ENCODE results near the gene IL1R2. TPM values are rescaled to one million over a fixed set of nuclear protein-coding genes. Genes with fewer than 3 reads are reported as not detected.

IL1R2 gene
- total and polyA plus RNA-seq, 4 donors: 1.1 TPM; not detected in 3

DNA sequence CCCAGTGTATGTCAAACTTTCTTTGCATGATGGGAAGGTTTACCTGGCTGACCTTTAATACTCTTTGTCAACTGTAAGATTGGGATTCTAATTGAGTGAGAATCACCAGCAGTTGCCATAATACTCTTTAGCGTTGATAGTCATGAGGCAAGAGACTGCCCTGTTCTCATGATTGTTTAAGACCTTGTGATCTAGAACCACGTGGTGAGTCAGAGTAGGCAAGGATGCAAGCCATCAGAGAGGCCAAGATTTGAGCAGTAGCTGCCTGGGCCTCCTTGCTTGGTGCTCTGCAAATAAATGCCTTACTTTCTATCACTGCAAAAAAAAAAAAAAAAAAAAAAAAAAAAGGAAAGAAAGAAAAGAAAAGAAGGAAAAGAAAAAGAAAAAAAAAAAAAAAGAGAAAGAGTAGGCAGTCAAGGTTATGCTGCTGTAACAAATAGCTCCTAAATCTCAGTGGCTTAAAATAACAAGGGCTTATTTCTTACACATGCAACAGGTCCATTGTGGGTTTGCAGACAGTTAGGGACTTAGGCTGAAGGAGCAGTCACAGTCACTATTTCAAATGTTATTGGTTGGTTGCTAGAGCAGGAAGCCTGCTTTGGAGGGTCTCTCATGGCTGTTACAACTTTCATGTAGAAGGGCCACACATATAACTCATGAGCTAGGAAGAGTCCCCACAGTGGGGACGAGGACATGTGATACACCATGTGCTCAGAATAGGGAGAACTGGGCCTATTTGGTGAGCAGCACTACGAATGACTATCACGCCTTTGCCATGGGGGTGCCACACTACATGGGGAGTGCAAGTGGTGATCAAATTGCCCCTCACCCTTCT, 21.7 kb downstream of the IL1R2 start:
- H3K4me1 ChIP-seq (ENCODE audit: control insufficient read depth, insufficient read depth, low read length): no peaks in the 10 kb centered on the region
- H3K4me3 ChIP-seq (ENCODE audit: low read depth, low read length): no peak overlapping the region
- H3K27me3 ChIP-seq (ENCODE audit: control insufficient read depth, insufficient read depth, low read length): no peaks in the 10 kb centered on the region
- no peaks in the 10 kb centered on the region for H3K36me3 ChIP-seq (ENCODE audit: control insufficient read depth, insufficient read depth, low read length)
- no peak for DNase-seq (ENCODE audit: low read depth in 4 of 6, low spot score in 6 of 6)
- 100% methylated on average over 2 of the region's 5 CpGs for WGBS (ENCODE audit: insufficient coverage)
- no peaks in the 10 kb centered on the region for H3K9me3 ChIP-seq (ENCODE audit: control insufficient read depth, insufficient read depth, low read length)
- no peak overlapping the region for H3K27ac ChIP-seq (ENCODE audit: low read depth, low read length)

GRCh38 chr2:102014041-102014345, 22.2 kb downstream of the IL1R2 start:
- DNase-seq (ENCODE audit: low read depth in 4 of 6, low spot score in 6 of 6): no peak
- Histone ChIP-seq H3K27me3 (ENCODE audit: control insufficient read depth, insufficient read depth, low read length) (no peaks in the 10 kb centered on the region), H3K36me3 (ENCODE audit: control insufficient read depth, insufficient read depth, low read length) (no peaks in the 10 kb centered on the region), H3K27ac (ENCODE audit: low read depth, low read length) (no peak overlapping the region), H3K4me1 (ENCODE audit: control insufficient read depth, insufficient read depth, low read length) (no peaks in the 10 kb centered on the region), H3K9me3 (ENCODE audit: control insufficient read depth, insufficient read depth, low read length) (no peaks in the 10 kb centered on the region), H3K4me3 (ENCODE audit: low read depth, low read length) (no peak overlapping the region)
- WGBS (ENCODE audit: insufficient coverage): no CpG with 5 or more reads among the region's 1 CpG

DNA sequence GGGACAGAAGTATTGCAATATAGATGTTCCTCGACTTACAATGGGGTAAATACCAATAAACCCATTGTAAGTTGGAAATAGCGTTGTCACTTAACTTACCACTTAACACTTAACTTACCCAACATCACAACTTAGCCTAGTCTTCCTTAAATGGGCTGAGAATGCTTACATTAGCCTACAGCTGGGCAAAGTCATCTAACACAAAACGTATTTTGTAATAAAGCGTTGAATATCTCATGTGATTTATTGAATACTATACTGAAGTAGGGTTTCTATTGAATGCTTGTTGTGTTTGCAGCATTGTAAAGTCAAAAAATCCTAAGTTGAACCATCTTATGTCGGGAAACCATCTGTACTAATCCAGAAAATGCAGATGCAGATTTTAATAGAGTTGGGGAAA, 23.6 kb downstream of the IL1R2 start:
- no peak overlapping the region for H3K4me3 ChIP-seq (ENCODE audit: low read depth, low read length)
- H3K4me1 ChIP-seq (ENCODE audit: control insufficient read depth, insufficient read depth, low read length): no peaks in the 10 kb centered on the region
- H3K36me3 ChIP-seq (ENCODE audit: control insufficient read depth, insufficient read depth, low read length): no peaks in the 10 kb centered on the region
- WGBS (ENCODE audit: insufficient coverage): no CpG with 5 or more reads among the region's 5 CpGs
- no peaks in the 10 kb centered on the region for H3K9me3 ChIP-seq (ENCODE audit: control insufficient read depth, insufficient read depth, low read length)
- no peaks in the 10 kb centered on the region for H3K27me3 ChIP-seq (ENCODE audit: control insufficient read depth, insufficient read depth, low read length)
- no peak overlapping the region for H3K27ac ChIP-seq (ENCODE audit: low read depth, low read length)
- DNase-seq (ENCODE audit: low read depth in 4 of 6, low spot score in 6 of 6): no peak

- no peak for DNase-seq (ENCODE audit: low read depth in 4 of 6, low spot score in 6 of 6)
- H3K9me3 ChIP-seq (ENCODE audit: control insufficient read depth, insufficient read depth, low read length): no peaks in the 10 kb centered on the region
- no peaks in the 10 kb centered on the region for H3K27me3 ChIP-seq (ENCODE audit: control insufficient read depth, insufficient read depth, low read length)
- H3K27ac ChIP-seq (ENCODE audit: low read depth, low read length): no peak overlapping the region
- H3K36me3 ChIP-seq (ENCODE audit: control insufficient read depth, insufficient read depth, low read length): no peaks in the 10 kb centered on the region
- H3K4me3 ChIP-seq (ENCODE audit: low read depth, low read length): no peak overlapping the region
- H3K4me1 ChIP-seq (ENCODE audit: control insufficient read depth, insufficient read depth, low read length): peaks cover 5% of the 10 kb centered on the region
- WGBS (ENCODE audit: insufficient coverage): no CpG with 5 or more reads among the region's 6 CpGs
These were observed 24.7 kb downstream of the IL1R2 start for GRCh38 chr2:102016399-102016955.

GRCh38 chr2:102018823-102019445, 27.2 kb downstream of the IL1R2 start:
- H3K4me3 ChIP-seq (ENCODE audit: low read depth, low read length): no peak overlapping the region
- no peak for DNase-seq (ENCODE audit: low read depth in 4 of 6, low spot score in 6 of 6)
- no peaks in the 10 kb centered on the region for H3K27me3 ChIP-seq (ENCODE audit: control insufficient read depth, insufficient read depth, low read length)
- no peaks in the 10 kb centered on the region for H3K36me3 ChIP-seq (ENCODE audit: control insufficient read depth, insufficient read depth, low read length)
- H3K27ac ChIP-seq (ENCODE audit: low read depth, low read length): no peak overlapping the region
- H3K9me3 ChIP-seq (ENCODE audit: control insufficient read depth, insufficient read depth, low read length): no peaks in the 10 kb centered on the region
- 81% methylated on average over 3 of the region's 8 CpGs for WGBS (ENCODE audit: insufficient coverage)
- H3K4me1 ChIP-seq (ENCODE audit: control insufficient read depth, insufficient read depth, low read length): peaks cover 5% of the 10 kb centered on the region

GRCh38 chr2:102020596-102021170, 28.9 kb downstream of the IL1R2 start:
- Histone ChIP-seq H3K27ac (ENCODE audit: low read depth, low read length) (no peak overlapping the region), H3K9me3 (ENCODE audit: control insufficient read depth, insufficient read depth, low read length) (no peaks in the 10 kb centered on the region), H3K36me3 (ENCODE audit: control insufficient read depth, insufficient read depth, low read length) (no peaks in the 10 kb centered on the region), H3K27me3 (ENCODE audit: control insufficient read depth, insufficient read depth, low read length) (no peaks in the 10 kb centered on the region), H3K4me1 (ENCODE audit: control insufficient read depth, insufficient read depth, low read length) (peaks cover 5% of the 10 kb centered on the region), H3K4me3 (ENCODE audit: low read depth, low read length) (no peak overlapping the region)
- peak in 5 of 6 donors; percentile 42 to 86 (median 54) for DNase-seq (ENCODE audit: low read depth in 4 of 6, low spot score in 6 of 6)
- 17% methylated on average over 16 of the region's 18 CpGs for WGBS (ENCODE audit: insufficient coverage)

GRCh38 chr2:102021779-102022178, 30.0 kb downstream of the IL1R2 start:
- 57% methylated on average over 3 of the region's 6 CpGs for WGBS (ENCODE audit: insufficient coverage)
- H3K36me3 ChIP-seq (ENCODE audit: control insufficient read depth, insufficient read depth, low read length): no peaks in the 10 kb centered on the region
- H3K27me3 ChIP-seq (ENCODE audit: control insufficient read depth, insufficient read depth, low read length): no peaks in the 10 kb centered on the region
- DNase-seq (ENCODE audit: low read depth in 4 of 6, low spot score in 6 of 6): peak in 1 of 6 donors; percentile 20
- H3K4me1 ChIP-seq (ENCODE audit: control insufficient read depth, insufficient read depth, low read length): peaks cover 5% of the 10 kb centered on the region
- H3K27ac ChIP-seq (ENCODE audit: low read depth, low read length): no peak overlapping the region
- H3K4me3 ChIP-seq (ENCODE audit: low read depth, low read length): no peak overlapping the region
- no peaks in the 10 kb centered on the region for H3K9me3 ChIP-seq (ENCODE audit: control insufficient read depth, insufficient read depth, low read length)

DNA sequence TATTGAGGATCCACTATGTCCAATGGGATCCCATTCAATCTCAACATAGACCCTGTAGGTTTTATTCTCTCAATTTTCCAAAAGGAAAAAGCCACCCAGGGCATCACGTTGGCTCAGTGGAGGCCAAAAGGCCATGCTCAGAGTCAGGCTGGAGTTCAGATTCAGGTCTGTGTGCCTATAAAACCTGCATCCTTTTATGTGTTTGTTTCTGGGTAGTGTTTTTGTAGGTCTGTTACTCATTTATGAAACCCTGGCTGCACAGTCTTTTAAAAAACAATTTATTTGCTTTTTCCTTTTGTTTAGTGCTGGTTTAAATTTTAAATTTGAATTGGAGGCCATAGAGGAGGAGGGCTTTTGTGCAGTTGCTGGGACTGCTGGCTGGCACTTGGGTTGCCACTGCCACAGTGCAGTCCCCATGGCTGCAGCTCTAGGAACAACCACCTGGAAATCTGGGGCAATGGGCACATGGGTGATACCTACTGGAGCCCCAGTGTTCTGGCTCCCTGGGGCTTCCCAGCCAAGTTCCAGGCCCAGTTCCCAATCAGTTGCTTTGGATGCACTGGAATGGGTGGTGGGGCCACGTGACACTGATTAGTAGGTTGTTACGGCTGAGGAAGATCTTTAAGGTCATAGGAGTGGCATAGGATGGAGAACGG, 31.3 kb downstream of the IL1R2 start:
- peaks cover 5% of the 10 kb centered on the region for H3K4me1 ChIP-seq (ENCODE audit: control insufficient read depth, insufficient read depth, low read length)
- WGBS (ENCODE audit: insufficient coverage): 80% methylated on average over 4 of the region's 4 CpGs
- DNase-seq (ENCODE audit: low read depth in 4 of 6, low spot score in 6 of 6): no peak
- no peaks in the 10 kb centered on the region for H3K36me3 ChIP-seq (ENCODE audit: control insufficient read depth, insufficient read depth, low read length)
- no peaks in the 10 kb centered on the region for H3K9me3 ChIP-seq (ENCODE audit: control insufficient read depth, insufficient read depth, low read length)
- no peak overlapping the region for H3K27ac ChIP-seq (ENCODE audit: low read depth, low read length)
- no peaks in the 10 kb centered on the region for H3K27me3 ChIP-seq (ENCODE audit: control insufficient read depth, insufficient read depth, low read length)
- no peak overlapping the region for H3K4me3 ChIP-seq (ENCODE audit: low read depth, low read length)

DNA sequence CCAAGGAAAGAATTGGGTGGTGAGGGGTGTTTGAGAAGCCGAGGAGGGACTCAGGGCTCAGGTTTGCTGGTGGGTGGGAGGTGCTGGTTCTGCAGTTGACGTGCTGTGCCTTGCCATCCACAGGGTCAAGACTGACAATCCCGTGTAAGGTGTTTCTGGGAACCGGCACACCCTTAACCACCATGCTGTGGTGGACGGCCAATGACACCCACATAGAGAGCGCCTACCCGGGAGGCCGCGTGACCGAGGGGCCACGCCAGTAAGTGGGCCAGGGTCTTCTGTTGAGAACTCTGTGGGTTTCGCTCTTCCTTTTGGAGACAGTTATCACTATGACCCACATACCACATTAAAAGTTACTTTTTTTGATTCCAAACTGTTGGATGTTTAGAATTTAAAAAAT, 32.6 kb downstream of the IL1R2 start:
- no peak for DNase-seq (ENCODE audit: low read depth in 4 of 6, low spot score in 6 of 6)
- Histone ChIP-seq H3K4me1 (ENCODE audit: control insufficient read depth, insufficient read depth, low read length) (peaks cover 5% of the 10 kb centered on the region), H3K36me3 (ENCODE audit: control insufficient read depth, insufficient read depth, low read length) (no peaks in the 10 kb centered on the region), H3K27ac (ENCODE audit: low read depth, low read length) (no peak overlapping the region), H3K9me3 (ENCODE audit: control insufficient read depth, insufficient read depth, low read length) (no peaks in the 10 kb centered on the region), H3K4me3 (ENCODE audit: low read depth, low read length) (no peak overlapping the region), H3K27me3 (ENCODE audit: control insufficient read depth, insufficient read depth, low read length) (no peaks in the 10 kb centered on the region)
- over 99% methylated on average over 11 of the region's 12 CpGs for WGBS (ENCODE audit: insufficient coverage)
